Stimulated activated naive CD8-positive, alpha-beta T cell treated with anti-CD3 and anti-CD28 coated beads, Interleukin-15, amount 100 ng/mL, for 72 hours (primary cell): ENCODE data around the gene NTPCR.

Source experiments
- ATAC-seq: fragments of 150-1000 bp; cut with Tn5 transposase; 2 replicates; pipeline ENCODE4 v1.10.0; 2021; ENCODE audit warnings: mild to moderate bottlenecking, moderate library complexity
- DNase-seq, 2 donors: peaks; one replicate each; pipeline ENCODE4 v3.0.0; 2021 to 2022
- H3K27ac Mint-ChIP-seq, 2 donors: one replicate each; pipeline ENCODE4 v1.8.0; 2022; ENCODE audit warnings: mild to moderate bottlenecking in 2 of 2, mixed read lengths in 2 of 2, moderate library complexity in 2 of 2
- H3K27me3 Mint-ChIP-seq: one replicate; pipeline ENCODE4 v1.8.0; 2022; ENCODE audit warnings: mixed read lengths
- H3K4me1 Mint-ChIP-seq: one replicate; pipeline ENCODE4 v1.8.0; 2022; ENCODE audit warnings: mild to moderate bottlenecking, mixed read lengths
- H3K4me3 Mint-ChIP-seq, 2 donors: one replicate each; pipeline ENCODE4 v1.8.0; 2022; ENCODE audit warnings: mild to moderate bottlenecking in 2 of 2, mixed read lengths in 2 of 2, moderate library complexity in 1 of 2
- H3K9me3 Mint-ChIP-seq, 2 donors: one replicate each; pipeline ENCODE4 v1.8.0; 2022; ENCODE audit warnings: mixed read lengths in 2 of 2

The NTPCR gene

DNA sequence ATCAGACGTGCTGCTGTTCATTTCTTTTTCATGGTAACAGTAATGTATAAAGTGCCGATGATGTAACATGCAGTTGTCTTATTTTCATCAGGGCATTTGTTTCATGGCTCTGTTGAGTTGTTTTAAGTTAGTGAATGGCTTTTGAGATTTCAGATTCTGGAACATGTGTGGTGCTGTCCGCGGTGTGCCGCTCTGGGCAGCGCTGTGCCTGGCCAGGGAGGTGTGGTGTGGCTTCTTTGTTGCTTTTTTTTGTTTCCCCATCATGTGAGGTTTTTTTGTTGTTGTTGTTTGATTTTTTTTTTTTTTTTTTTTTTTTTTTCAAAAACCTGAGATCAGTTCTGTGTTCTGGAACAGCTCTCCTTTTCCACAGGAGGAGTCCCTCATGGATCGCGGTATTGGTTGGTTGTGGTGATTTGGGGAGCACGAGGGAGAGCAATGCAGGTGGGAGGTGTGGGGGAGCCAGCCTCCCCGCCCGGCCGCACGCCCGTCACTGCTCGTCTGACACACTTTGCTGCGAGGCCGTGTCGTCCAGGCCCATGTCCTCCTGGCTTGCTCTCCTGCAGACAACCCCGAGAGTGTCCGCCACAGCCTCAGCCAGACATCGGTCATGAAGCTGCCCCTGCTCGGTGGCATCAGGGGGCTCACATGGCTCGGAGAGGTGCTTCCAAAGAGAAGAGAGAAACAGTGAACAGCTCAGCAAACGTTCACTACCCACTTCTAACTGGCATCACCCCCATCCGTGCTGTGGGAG lies 33.6 kb downstream of the NTPCR start:
- ATAC-seq (no peak), DNase-seq (no peak)
- no peak overlapping the region for H3K4me3 Mint-ChIP-seq
- peaks cover 3% of the 10 kb centered on the region for H3K4me1 Mint-ChIP-seq
- no peaks in the 10 kb centered on the region for H3K9me3 Mint-ChIP-seq
- no peaks in the 10 kb centered on the region for H3K27me3 Mint-ChIP-seq
- peak overlapping the region in 1 of 2 donors; percentile 65 for H3K27ac Mint-ChIP-seq

DNA sequence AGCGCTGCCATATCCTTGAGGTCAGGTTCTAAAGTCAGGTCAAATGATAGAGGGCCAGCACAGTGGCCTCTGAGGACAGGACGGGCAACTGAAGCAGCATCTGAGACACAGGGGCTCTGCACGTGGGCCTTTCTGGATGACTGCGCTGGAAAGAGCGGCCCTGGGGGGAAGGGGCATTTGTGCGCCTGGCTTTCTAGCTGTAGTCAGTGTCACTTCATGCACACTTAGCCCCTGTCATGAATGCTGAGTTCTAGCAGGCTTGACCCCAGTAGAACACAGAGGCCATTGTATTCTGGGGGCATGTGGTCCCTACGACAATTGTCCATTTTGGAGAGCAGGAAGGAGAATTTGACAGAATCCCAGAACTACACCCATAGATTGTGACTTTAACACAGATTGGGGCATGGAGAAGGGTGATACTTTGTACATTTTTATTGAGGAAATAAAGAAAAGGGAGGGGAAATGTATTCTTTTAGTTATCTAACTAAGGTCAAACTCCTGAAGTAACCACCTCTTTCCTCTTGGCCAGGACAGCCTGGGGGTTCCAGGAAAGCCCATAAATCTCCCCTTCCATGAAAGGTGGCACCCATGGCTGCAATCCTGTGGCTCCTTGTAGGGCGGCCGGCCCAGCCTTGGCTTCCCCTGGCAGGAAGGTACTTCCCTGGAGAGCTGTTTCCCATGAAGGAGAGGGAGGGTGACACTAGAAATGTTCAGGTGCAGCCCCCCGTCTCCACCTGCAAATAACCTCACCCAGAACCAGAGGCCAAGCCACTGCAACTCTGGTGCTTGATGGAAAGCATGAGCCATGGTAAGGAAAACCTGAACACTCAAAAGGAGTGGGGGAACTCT lies 34.4 kb downstream of the NTPCR start:
- H3K4me3 Mint-ChIP-seq: no peak overlapping the region
- H3K4me1 Mint-ChIP-seq: no peaks in the 10 kb centered on the region
- no peaks in the 10 kb centered on the region for H3K27me3 Mint-ChIP-seq
- no peak for ATAC-seq
- peak overlapping the region in 1 of 2 donors; percentile 54 for H3K27ac Mint-ChIP-seq
- no peak for DNase-seq
- H3K9me3 Mint-ChIP-seq: no peaks in the 10 kb centered on the region

GRCh38 chr1:232985882-232986526 lies 35.6 kb downstream of the NTPCR start:
- no peaks in the 10 kb centered on the region for H3K27me3 Mint-ChIP-seq
- H3K27ac Mint-ChIP-seq: peak overlapping the region in 1 of 2 donors; percentile 82
- ATAC-seq: no peak
- no peak for DNase-seq
- H3K4me3 Mint-ChIP-seq: no peak overlapping the region
- no peaks in the 10 kb centered on the region for H3K9me3 Mint-ChIP-seq
- H3K4me1 Mint-ChIP-seq: peaks cover 6% of the 10 kb centered on the region

DNA sequence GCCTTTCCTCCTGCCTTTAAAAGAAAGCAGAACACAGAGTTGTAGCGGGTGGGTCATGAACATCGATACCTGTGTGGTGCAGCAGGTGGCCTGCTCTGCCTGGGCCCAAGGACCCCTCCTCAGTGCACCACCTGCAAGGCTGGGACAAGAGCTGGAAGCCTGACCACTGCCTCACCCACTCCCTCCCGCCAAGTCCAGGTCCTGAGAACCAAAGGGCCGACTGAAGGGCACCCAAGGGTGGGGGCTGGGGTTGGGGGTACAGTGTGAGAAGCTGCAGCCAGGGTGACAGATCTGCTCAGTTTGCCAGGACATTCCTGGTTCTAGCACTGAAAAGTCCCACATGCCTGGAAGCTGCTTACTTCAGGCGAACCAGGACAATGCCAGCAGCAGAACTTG lies 36.1 kb downstream of the NTPCR start:
- Mint-ChIP-seq H3K27ac (peak overlapping the region in 1 of 2 donors; percentile 6), H3K27me3 (no peaks in the 10 kb centered on the region), H3K9me3 (no peaks in the 10 kb centered on the region), H3K4me1 (peaks cover 10% of the 10 kb centered on the region), H3K4me3 (no peak overlapping the region)
- DNase-seq (no peak), ATAC-seq (no peak)

GRCh38 chr1:232987046-232987773 lies 36.8 kb downstream of the NTPCR start:
- no peak for DNase-seq
- Mint-ChIP-seq H3K27me3 (no peaks in the 10 kb centered on the region), H3K4me1 (peaks cover 10% of the 10 kb centered on the region), H3K27ac (no peak overlapping the region), H3K4me3 (no peak overlapping the region), H3K9me3 (no peaks in the 10 kb centered on the region)
- ATAC-seq: no peak

DNA sequence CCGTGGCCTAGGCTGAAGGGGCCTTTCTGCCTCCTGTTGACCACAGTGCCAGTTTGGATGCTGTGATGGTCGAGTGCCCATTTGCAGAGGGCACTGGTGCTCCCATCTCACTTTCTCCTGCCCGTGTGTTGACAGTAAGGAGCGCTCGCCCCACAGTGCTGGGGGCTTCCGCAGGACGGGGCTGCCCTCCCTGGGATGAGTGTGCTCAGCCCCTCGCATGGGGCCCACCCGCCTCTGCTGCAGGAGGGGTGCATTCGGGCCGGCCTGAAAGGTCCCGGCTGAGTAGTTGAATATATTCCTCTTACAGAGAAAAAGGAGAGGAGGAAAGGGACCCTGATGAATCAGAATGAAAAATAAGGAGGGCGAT lies 37.3 kb downstream of the NTPCR start:
- no peak for ATAC-seq
- Mint-ChIP-seq H3K27me3 (no peaks in the 10 kb centered on the region), H3K4me3 (no peak overlapping the region)

GRCh38 chr1:232988572-232989040 lies 38.2 kb downstream of the NTPCR start:
- Mint-ChIP-seq H3K9me3 (peaks cover 7 to 12% of the 10 kb centered on the region in 2 donors), H3K4me3 (no peak overlapping the region), H3K27ac (no peak overlapping the region), H3K4me1 (peaks cover 10% of the 10 kb centered on the region), H3K27me3 (no peaks in the 10 kb centered on the region)
- ATAC-seq (no peak), DNase-seq (no peak)

More for the DNA sequence above, 37.3 kb downstream of the NTPCR start:
- DNase-seq: no peak
- Mint-ChIP-seq H3K27ac (no peak overlapping the region), H3K4me1 (peaks cover 10% of the 10 kb centered on the region), H3K9me3 (peaks cover under 1 to 3% of the 10 kb centered on the region in 2 donors)

GRCh38 chr1:232990176-232991128 lies 40.0 kb downstream of the NTPCR start:
- ATAC-seq: peak; percentile 27
- Mint-ChIP-seq H3K4me3 (no peak overlapping the region), H3K27me3 (no peaks in the 10 kb centered on the region), H3K27ac (peak overlapping the region in 1 of 2 donors; percentile 77), H3K9me3 (peaks cover 17 to 29% of the 10 kb centered on the region in 2 donors), H3K4me1 (peaks cover 17% of the 10 kb centered on the region)
- no peak for DNase-seq

GRCh38 chr1:232991238-232991637 lies 40.8 kb downstream of the NTPCR start:
- no peak for DNase-seq
- Mint-ChIP-seq H3K27ac (peak overlapping the region in 1 of 2 donors; percentile 77), H3K4me1 (peaks cover 17% of the 10 kb centered on the region), H3K4me3 (no peak overlapping the region), H3K9me3 (peaks cover 17 to 29% of the 10 kb centered on the region in 2 donors), H3K27me3 (no peaks in the 10 kb centered on the region)
- ATAC-seq: no peak

DNA sequence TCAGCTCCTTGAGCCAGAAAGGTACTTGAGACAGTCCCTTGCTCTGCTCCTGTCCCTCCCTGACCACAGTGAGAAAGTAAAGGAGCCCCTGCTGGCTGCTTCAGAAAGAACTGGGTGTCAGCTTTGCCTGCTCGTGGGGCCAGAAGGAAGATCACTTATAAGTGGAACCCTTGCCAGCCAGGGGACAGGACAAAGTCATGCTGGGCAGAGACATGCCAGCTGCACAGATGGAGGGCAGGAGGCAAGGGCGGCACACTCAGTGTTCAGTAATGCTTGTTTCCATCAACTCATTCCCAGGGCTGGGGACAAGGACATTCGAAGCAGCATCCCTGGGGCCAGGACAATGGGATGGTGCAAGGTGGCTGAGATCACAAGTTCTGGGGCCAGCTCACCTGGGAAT lies 41.8 kb downstream of the NTPCR start:
- no peaks in the 10 kb centered on the region for H3K27me3 Mint-ChIP-seq
- peaks cover 17% of the 10 kb centered on the region for H3K4me1 Mint-ChIP-seq
- peaks cover 17 to 29% of the 10 kb centered on the region in 2 donors for H3K9me3 Mint-ChIP-seq
- ATAC-seq (no peak), DNase-seq (no peak)
- H3K4me3 Mint-ChIP-seq: no peak overlapping the region
- H3K27ac Mint-ChIP-seq: no peak overlapping the region

GRCh38 chr1:232993555-232993954 lies 43.1 kb downstream of the NTPCR start:
- Mint-ChIP-seq H3K27ac (no peak overlapping the region), H3K9me3 (peaks cover 17 to 29% of the 10 kb centered on the region in 2 donors), H3K4me1 (peaks cover 17% of the 10 kb centered on the region), H3K27me3 (no peaks in the 10 kb centered on the region), H3K4me3 (no peak overlapping the region)
- DNase-seq (no peak), ATAC-seq (no peak)

DNA sequence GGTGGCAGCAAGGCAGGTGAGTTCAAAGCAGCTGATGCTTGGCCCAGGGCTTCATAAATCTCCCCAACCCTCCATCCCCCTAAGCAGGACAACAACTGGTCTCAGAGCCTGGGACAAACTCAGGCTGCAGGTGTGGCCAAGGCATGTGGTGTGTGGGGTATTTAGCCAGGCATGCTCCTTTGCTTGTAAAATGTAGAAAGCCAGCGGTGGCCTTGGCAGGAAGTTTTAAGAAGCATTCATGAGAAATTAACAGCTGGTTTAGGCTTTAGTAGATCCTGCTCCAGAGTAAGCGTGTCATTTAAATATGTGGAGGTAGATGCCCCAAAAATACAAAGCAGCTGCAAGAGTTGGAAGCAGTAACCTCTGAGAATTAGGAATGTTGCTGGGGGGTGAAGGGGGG lies 44.8 kb downstream of the NTPCR start:
- Mint-ChIP-seq H3K9me3 (peaks cover 17 to 29% of the 10 kb centered on the region in 2 donors), H3K4me1 (peaks cover 17% of the 10 kb centered on the region), H3K27ac (no peak overlapping the region), H3K27me3 (no peaks in the 10 kb centered on the region), H3K4me3 (no peak overlapping the region)
- ATAC-seq (no peak), DNase-seq (no peak)

GRCh38 chr1:232996143-232996542 lies 45.7 kb downstream of the NTPCR start:
- Mint-ChIP-seq H3K4me3 (no peak overlapping the region), H3K4me1 (peaks cover 10% of the 10 kb centered on the region), H3K27me3 (no peaks in the 10 kb centered on the region), H3K27ac (no peak overlapping the region), H3K9me3 (peaks cover 17 to 29% of the 10 kb centered on the region in 2 donors)
- ATAC-seq (no peak), DNase-seq (no peak)

DNA sequence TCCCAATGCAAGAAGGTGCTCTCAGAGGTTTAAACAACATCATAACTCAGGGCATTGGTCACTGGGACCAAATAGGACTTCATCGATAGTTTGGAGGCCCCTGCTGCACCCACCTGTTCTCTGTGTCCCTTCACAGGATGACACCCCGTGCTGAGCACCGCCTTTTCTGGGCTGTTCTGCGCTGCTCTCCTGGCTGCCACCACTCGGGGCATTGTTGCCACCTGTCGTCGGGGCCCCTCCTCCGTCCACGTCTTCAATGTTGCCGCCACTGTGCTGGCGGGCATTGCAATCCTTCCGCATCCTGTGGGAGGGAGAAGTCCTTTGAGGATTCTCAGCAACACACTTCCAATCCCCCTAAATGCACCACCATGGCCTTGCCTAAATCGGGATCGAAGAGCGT lies 47.7 kb downstream of the NTPCR start:
- Mint-ChIP-seq H3K4me3 (no peak overlapping the region), H3K9me3 (peaks cover 18 to 22% of the 10 kb centered on the region in 2 donors), H3K4me1 (peaks cover 8% of the 10 kb centered on the region), H3K27me3 (no peaks in the 10 kb centered on the region), H3K27ac (no peak overlapping the region)
- no peak for ATAC-seq
- DNase-seq: no peak
